Thyroid gland (tissue), 4 donors: ENCODE data around the gene CXorf38. TPM values are rescaled to one million over a fixed set of nuclear protein-coding genes. Genes with fewer than 3 reads are reported as not detected.

ENCODE experiments used
- DNase-seq, 2 donors: peaks; one replicate each; pipeline ENCODE4 v3.0.0-alpha.2; 2019
- H3K27ac ChIP-seq, 3 donors: fragments of 200-600 bp; sonication (generic); 1 replicate in 2 of 3; 2 replicates in 1 of 3; pipeline ENCODE4 v1.5.1; 2016 to 2019; ENCODE audit warnings: mild to moderate bottlenecking in 1 of 3, moderate library complexity in 1 of 3
- H3K27me3 ChIP-seq: fragments of 200-600 bp; sonication (generic); one replicate; pipeline ENCODE4 v1.5.1; 2019
- H3K36me3 ChIP-seq, 2 donors: fragments of 200-600 bp; sonication (generic); one replicate each; pipeline ENCODE4 v1.5.1; 2016 to 2019
- H3K4me1 ChIP-seq, 2 donors: fragments of 200-600 bp; sonication (generic); one replicate each; pipeline ENCODE4 v1.5.1; 2017 to 2019
- H3K4me3 ChIP-seq, 3 donors: fragments of 200-600 bp; sonication (generic); replicated peaks in 1 of 3; 1 replicate in 2 of 3; 2 replicates in 1 of 3; pipeline ENCODE4 v1.5.1; 2016; ENCODE audit warnings: mild to moderate bottlenecking in 1 of 3
- H3K9me3 ChIP-seq: fragments of 200-600 bp; sonication (generic); one replicate; pipeline ENCODE4 v1.5.1; 2017
- CTCF ChIP-seq, 6 experiments: fragments of 200-600 bp in 3 of 6; fragments of 450-650 bp in 3 of 6; sonication (generic) in 3 of 6; IDR thresholded peaks; one replicate each; pipeline ENCODE4 v1.5.1; 2016 to 2019; ENCODE audit warnings: antibody characterized with exemption in 6 of 6, mild to moderate bottlenecking in 2 of 6, inconsistent platforms in 1 of 6, moderate library complexity in 1 of 6
- POLR2A ChIP-seq, 2 donors: fragments of 450-650 bp; IDR thresholded peaks; one replicate each; pipeline ENCODE4 v1.6.1; 2017; ENCODE audit warnings: antibody characterized with exemption in 2 of 2, mild to moderate bottlenecking in 2 of 2, moderate library complexity in 1 of 2
- whole genome bisulfite sequencing, 2 donors: methylation state at CpG; one replicate each; pipeline ENCODE4 v1.1.5; 2017; 5-methylcytosine and 5-hydroxymethylcytosine counted together
- intact Hi-C: fragments of 100-400 bp; cut with DNase I; formaldehyde crosslinking; loops from one replicate; pipeline ENCODE4 v1.15.1; 2023
- total RNA-seq, 4 donors: library from RNA; depleted of rRNA; stranded (reverse); fragments of >200 nt; gene quantifications; one replicate each; pipeline ENCODE4 v1.2.3, GENCODE V29; 2016

CXorf38 gene
- total RNA-seq, 4 donors from 2014 or later = 29.7 to 49.1 (median 42.2) TPM

- no peak for DNase-seq
- 88 to 97% methylated on average over 16 to 37 of the region's 38 CpGs for WGBS, 2 donors
Observed at GRCh38 chrX:40623139-40623536, 24.2 kb downstream of the CXorf38 start, which contains the start of gene MPC1L. TSS of gene MPC1L (plus strand) at chrX:40623428. CDS start at chrX:40623566, 138 bp downstream.

GRCh38 chrX:40622479-40623138, 24.8 kb downstream of the CXorf38 start:
- 63 to 67% methylated on average over 2 to 8 of the region's 18 CpGs for WGBS, 2 donors
- intact Hi-C loops = no loop called here

More at GRCh38 chrX:40623139-40623536, 24.2 kb downstream of the CXorf38 start, which contains the start of gene MPC1L:
- Histone ChIP-seq H3K27me3 (no peaks in the 10 kb centered on the region), H3K4me1 (no peaks in the 10 kb centered on the region), H3K27ac (no peak within 1 kb of the TSS), H3K9me3 (no peaks in the 10 kb centered on the region), H3K36me3 (peaks cover 0 to 4% of the 10 kb centered on the region in 2 donors), H3K4me3 (no peak within 1 kb of the TSS)
- intact Hi-C loops = no loop called here
- no peak for TF ChIP-seq POLR2A (IDR thresholded peaks at IDR 0.05)
- no peak for TF ChIP-seq CTCF (IDR thresholded peaks at IDR 0.05)

GRCh38 chrX:40617566-40617965, 29.8 kb downstream of the CXorf38 start:
- TF ChIP-seq CTCF (IDR thresholded peaks at IDR 0.05) (no peak), POLR2A (IDR thresholded peaks at IDR 0.05) (no peak)
- 89 to 92% methylated on average over 7 of the region's 7 CpGs for WGBS, 2 donors
- Histone ChIP-seq H3K4me1 (no peaks in the 10 kb centered on the region), H3K9me3 (no peaks in the 10 kb centered on the region), H3K27ac (no peak overlapping the region), H3K36me3 (no peaks in the 10 kb centered on the region), H3K4me3 (no peak overlapping the region), H3K27me3 (no peaks in the 10 kb centered on the region)
- DNase-seq = no peak
- intact Hi-C loops = no loop called here

More at GRCh38 chrX:40622479-40623138, 24.8 kb downstream of the CXorf38 start:
- no peaks in the 10 kb centered on the region for H3K4me1 ChIP-seq
- H3K27me3 ChIP-seq = no peaks in the 10 kb centered on the region
- DNase-seq = no peak
- no peaks in the 10 kb centered on the region for H3K9me3 ChIP-seq
- TF ChIP-seq CTCF (IDR thresholded peaks at IDR 0.05) (no peak), POLR2A (IDR thresholded peaks at IDR 0.05) (no peak)
- H3K27ac ChIP-seq = no peak overlapping the region
- H3K4me3 ChIP-seq = no peak overlapping the region
- peaks cover 0 to 3% of the 10 kb centered on the region in 2 donors for H3K36me3 ChIP-seq

- no peak for DNase-seq
- TF ChIP-seq CTCF (IDR thresholded peaks at IDR 0.05) (no peak), POLR2A (IDR thresholded peaks at IDR 0.05) (no peak)
- no peaks in the 10 kb centered on the region for H3K36me3 ChIP-seq
- WGBS, 2 donors = 77 to 79% methylated on average over 9 of the region's 9 CpGs
- no peak overlapping the region for H3K4me3 ChIP-seq
- intact Hi-C loops = no loop called here
- no peaks in the 10 kb centered on the region for H3K27me3 ChIP-seq
- H3K27ac ChIP-seq = no peak overlapping the region
- no peaks in the 10 kb centered on the region for H3K9me3 ChIP-seq
- H3K4me1 ChIP-seq = no peaks in the 10 kb centered on the region
Observed at GRCh38 chrX:40615976-40616375, 31.4 kb downstream of the CXorf38 start.

GRCh38 chrX:40612511-40612910, 34.9 kb downstream of the CXorf38 start:
- DNase-seq = no peak
- WGBS, 2 donors = 53 to 68% methylated on average over 4 of the region's 4 CpGs
- Histone ChIP-seq H3K27ac (no peak overlapping the region), H3K4me1 (no peaks in the 10 kb centered on the region), H3K27me3 (peaks cover 4% of the 10 kb centered on the region), H3K4me3 (no peak overlapping the region), H3K9me3 (no peaks in the 10 kb centered on the region), H3K36me3 (no peaks in the 10 kb centered on the region)
- intact Hi-C loops = no loop called here
- TF ChIP-seq POLR2A (IDR thresholded peaks at IDR 0.05) (no peak), CTCF (IDR thresholded peaks at IDR 0.05) (no peak)
